HG03103 (cell line): ENCODE results near the gene RAI1.

Experiments
- ATAC-seq: cut with Tn5 transposase; IDR thresholded peaks from one replicate; pipeline ENCODE4 v1.9.1; 2021; ENCODE audit warnings: low read depth; ENCODE audit not compliant: unreplicated experiment

RAI1 gene

DNA sequence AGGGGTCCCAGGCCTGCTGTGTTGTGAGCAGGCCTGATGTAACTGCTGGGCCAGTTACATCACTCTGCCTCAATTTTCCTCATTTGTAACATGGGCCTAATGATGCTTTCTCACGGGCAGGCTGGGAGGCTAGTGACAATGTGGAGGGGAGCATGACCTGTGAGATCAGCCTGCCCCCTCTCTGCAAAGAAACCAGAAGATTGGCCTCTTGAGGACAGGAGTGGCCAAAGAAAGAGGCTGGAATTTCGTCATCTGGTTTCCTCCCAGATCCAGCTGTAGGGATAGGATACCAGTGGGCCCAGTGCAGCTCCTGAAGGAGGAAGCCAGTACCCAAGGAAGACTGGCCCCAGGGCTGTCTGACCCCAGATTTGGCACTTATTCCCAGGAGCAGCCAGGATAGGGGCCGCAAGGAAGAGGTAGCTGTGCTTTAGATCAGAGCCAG is 156.1 kb downstream of the RAI1 start:
- ATAC-seq, result no peak

DNA sequence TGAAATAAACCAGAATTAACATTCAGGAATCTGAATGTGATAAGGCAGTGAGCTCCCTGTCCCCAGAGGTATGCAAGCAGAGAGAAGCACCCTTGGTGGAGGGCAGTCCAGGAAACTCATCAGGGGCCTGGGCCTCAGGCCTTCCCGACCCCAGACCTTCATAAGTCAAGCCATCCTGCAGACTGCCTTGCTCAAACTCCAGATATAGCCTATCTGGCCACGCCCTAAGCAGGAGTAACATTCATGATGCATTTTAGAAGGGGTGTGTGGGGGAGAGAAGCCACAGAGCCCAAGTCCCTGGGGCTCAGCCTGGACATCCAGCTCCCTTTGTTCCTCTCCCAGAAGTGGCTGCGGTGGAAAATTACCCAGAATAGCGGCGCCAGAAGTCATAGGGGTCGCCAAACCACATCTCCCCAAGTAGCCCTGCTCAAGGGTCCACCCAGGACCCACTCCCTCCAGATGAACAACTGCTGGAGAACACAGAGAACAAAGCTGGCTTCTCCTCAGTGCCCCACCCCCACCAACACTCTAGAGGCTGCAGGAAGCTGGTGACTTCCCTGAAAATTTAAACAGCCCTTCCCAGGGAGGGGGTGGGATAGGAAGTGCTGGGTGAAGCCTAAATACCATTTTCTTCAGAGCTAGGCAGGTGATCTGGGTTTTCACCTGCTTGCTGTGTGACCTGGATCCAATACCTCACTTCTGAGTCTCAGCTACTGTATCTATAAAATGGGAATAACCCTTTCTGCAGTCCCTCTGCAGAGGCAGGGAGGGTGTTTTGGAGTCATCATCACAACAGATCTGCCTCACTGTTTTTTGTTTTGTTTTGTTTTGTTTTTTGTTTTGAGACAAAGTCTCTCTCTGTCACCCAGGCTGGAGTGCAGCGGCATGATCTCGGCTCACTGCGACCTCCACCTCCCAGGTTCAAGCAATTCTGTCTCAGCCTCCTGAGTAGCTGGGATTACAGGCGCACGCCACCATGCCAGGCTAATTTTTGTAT is 157.0 kb downstream of the RAI1 start:
- no peak for ATAC-seq

DNA sequence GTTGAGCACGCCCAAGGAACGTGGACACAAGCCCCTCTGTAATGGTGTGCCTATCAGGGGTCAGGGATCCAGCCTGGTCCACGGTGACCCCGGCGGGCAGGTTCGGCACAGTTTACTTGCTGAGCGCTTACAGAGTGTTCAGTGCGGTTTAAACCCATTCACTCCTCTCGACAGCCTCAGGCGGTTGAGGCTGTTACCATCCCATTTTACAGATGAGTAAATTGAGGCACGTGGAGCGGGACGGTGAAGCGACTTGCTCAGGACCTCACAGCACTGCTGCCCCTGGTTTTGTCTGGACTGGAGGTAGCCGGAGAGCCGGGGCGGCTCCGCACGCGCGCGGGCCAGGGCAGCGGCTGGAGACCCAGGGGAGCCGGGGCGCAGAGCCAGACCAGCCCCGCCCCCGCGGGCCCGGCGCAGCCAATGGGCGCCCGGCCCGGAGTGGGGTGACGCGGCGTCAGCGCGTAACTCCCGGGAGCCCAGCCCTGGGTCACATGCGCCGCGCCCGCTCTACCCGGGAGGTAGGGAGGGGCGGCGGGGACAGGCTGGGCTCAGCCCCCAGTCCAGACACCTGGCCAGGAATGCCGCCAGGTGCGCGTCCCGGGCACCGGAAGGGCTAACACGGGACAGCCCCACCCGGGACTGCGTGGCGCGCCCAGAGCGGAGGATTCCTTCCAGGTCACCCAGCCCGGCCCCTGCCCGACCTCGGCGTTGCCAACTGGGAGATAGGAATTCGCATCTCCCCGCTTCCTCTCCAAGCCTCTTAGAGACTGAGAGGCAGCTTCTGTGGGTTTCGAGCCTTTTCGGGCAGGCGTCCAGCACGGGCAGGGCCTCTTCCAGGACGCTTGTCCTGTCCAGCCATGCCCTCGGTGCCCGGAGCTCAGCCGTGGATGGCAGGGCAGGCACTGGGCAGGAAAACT is 158.8 kb downstream of the RAI1 start:
- peak; percentile 48 for ATAC-seq

DNA sequence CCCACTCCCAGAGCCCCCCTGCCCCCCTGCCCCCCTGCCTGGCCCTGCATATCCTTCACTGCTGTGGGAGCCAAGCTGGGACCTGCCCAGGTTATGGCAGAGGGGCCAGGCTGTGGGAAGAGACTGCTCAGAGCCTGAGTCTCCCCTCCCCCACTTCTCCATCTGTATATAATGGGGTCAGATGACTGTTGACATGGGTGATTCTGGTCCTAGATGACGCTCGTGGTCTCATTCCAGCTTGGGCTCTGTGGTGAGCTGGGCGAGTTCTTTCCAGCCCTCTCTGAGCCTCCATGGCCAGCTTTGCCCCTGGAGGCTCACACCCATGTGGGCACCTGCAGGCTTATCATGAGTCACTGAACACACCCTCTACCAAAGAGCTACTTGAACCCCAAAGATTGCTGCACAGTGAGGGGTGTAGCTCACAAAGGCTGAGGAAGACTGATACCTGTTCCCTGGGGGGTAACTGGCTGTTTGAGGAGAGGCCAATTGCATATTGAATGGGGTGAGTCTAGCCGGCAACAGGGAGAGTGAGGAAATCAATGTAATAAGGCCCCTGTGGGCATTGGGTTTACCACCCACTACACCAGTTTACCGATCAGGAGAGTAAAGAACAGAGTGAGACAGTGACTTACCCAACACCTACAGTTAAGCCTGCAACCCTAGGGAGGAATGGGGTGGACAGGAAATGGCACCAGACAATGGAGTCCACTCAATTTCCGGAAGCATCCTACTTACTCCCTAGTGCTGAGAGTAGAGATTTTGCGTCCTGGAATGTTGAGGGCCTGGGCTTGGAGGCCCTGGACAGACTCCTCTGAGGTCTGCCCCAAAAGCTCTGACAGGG is 159.7 kb downstream of the RAI1 start:
- ATAC-seq, result no peak

DNA sequence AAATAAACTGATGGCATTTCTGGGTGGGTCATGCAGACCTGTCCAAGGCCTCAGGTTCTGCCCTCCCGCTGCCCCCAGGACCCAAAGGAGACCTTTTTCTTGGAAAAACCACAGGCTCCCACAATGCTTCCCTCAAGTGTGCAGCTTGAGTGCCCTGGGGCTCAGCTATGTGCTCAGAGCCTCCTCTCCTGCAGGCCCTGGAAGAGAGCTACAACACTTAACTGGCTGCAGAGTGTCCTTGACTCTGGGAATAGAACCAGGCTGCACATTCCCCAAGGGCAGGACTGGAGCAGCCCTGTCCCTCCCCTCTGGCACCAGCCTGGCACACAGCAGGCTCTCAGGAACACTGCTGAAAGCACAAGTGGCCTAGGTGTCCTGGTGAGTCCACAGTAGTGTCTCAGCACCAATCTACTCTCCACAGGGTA is 160.4 kb downstream of the RAI1 start:
- no peak for ATAC-seq

DNA sequence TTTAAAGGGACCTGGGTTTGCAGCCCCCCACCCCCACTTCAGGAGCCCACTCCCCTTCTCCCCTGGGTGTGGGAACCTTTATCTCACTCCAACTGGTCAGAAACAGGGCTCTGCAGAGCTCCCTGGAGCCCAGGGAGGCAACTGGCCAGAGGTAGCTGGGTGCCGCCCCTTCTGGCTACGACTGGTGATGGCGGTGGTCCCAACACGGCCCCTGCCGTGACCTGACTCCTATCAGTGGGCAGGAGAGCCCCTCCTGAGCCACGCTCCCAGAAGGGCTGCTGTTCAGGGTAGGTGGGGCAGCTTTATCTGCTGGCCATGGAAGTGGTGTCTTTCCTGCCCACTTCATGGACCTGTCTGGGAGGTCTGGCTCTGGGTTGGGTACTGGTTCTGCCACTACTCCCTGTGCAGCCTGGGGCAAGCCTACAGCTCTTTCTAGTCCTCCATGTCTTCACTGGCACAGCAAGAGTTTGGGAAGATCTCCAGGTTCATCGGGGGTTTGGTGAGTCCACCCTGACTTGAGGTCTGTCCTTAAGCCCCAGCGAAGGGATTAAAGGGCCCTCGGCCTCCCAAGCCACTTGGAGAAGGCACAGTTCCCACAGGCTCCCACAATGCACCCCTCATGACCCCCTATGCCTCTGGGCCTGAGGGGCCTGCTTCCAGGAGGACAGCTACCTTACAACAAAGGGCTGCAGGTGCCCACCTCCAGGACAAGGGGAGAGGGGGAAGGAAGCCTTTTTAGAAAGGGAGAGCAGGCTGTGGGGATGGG is 161.0 kb downstream of the RAI1 start:
- ATAC-seq, result no peak

DNA sequence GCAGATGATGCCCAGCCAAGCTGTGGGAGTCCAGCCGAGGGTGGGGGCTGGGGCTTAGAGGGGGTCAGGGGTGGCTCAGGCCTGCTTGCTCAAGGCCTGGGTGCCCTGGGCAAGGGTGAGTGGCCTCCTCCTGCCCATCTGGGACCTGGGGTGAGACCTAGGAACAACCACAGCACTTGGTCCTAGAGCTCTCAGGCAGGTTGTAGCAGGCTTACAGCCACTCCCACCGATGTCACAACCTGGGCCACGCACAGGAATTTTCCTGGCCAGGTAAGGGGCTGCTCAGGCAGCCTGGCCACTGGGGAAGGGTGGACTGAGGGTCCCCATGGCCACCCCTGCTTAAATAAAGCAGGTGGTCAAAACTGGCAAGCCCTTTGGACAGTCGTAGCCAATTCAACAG is 161.8 kb downstream of the RAI1 start:
- no peak for ATAC-seq

DNA sequence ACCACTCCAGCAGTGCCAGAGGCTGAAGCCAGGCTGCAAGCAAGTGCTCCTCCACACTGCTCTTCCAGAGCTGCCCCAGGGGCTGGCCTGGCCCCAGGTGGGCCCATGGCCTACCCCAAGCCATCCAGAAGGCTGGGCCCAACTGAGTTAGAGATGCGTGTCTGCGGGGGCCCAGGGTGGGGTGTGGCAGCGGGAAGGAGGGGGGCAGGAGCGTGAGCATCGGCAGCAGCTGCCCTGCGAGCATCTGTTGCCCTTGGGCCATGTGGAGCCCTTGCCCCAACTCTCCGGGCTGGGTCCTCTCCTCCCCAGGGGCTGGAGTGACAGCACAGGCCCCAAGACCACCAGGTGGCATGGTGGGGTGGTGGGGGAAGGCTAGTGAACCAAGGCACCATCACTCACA is 162.8 kb downstream of the RAI1 start:
- ATAC-seq, result no peak

DNA sequence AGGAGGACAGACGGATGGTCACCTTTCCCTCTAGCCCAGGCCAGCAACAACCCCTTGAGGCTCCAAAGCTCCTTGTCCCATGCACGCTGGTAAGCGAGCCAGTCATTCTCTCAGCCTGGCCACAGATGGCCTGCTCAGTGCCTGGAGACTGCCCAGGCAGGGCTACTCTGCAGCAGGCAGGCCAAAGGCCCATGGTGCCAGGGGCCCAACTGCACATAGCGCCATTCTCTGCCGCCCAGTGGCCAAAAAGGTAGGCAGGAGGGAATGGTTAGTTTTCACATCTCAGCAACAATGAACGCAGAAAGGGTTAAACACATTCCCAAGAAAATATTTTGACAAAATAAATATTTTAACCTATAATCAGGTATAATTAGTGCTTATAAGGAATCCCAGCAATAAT is 163.2 kb downstream of the RAI1 start:
- ATAC-seq, result no peak

DNA sequence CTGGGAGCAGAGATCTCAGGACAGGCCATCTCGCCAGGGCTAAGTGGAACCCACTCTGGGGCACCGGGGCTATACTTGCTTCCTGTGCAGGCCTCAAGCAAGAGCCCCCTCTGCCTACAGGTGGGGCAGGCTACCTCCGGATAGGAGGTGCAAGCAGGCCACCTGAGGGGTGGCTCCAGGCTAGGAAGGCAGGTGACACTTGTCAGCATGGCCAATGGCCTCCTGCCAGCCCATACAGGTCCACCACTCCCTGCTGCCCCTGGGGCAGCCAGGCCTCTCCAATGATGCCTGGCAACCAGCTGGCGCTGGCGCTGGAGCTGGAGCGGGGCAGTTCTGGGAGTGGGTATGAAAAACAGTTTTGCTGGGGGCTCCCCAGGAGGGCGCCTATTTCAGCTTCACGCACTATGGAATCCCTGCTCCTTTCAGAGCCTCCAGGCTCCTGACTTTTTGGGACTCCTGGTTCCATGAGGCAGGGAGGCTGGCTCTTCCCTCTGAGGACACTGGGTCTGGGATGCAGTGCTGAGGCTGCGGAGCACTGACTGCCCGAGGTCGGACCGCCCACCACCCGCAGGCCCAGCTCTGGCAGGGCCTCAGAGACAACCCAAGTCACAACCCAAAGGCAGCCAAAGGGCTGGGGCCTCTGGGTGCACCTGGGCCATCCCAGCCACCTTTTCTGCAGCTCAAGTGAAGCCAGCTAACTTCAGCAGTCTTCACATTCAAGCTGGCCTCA is 164.0 kb downstream of the RAI1 start:
- no peak for ATAC-seq

DNA sequence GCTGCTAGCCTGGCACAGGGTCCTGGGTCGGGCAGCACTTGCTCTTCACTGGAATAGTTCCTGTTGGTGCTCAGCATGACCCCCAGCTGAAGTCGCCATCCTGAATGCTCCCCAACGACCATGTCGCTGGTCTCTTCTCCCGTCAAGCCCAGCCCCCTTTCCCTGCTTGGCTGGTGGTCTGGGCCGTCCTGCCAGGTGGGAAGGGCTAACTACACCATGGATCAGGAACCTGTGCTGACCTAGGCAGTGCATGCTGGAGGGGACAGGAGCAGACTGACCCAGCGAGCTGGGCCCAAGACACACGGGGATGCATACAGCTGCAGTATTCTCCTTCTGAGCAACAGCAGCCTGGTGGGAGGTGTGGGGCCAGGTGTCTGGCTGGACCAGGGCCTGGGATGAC is 164.7 kb downstream of the RAI1 start:
- ATAC-seq, result no peak

DNA sequence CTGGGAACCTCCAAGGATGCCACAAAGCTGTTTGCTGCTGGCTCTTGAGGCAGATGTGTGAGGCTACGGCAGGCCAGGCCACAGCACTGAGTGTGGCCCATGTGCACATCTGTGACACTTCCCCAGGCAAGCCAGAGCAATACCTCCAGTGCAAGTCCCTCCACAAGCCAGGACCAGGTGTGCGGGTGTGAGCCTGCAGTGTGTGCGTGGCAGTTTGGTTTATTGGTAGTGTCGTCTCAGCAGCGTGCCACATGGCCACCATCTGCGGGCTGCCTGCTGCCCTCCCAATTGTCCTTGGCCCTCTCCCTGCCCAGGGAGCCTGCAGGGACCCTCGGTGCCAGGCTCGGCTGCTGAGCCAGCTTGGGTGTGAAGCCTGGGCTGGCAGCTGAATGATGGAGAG is 165.4 kb downstream of the RAI1 start:
- ATAC-seq, result no peak

DNA sequence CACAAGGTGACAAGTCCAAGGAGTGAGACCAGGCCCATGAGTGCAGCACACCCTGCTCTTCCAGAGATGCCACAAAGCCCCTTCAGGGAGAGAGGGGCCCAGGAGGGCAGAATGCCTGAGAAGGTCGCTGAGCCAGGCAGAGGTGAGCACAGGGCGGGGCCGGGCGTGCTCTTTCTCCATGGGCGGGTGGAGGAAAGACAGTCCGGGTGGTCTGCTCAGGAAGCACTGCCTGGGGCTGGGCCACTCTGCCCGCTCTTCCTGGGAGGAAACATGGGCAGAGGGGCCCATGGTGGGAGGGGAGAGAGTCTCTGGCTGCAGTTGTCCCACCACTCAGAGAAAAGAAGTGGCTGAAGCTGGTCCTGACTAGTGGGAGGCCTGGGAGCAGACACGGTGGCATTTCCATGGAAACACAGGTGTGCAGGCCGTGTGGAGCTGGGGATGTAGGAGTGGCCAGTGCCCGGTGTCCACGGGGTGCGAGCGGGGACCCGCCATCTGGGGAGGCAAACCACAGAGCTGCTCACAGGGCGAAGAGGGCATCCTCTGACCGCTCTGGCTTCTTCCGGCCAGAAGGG is 165.9 kb downstream of the RAI1 start:
- no peak for ATAC-seq

DNA sequence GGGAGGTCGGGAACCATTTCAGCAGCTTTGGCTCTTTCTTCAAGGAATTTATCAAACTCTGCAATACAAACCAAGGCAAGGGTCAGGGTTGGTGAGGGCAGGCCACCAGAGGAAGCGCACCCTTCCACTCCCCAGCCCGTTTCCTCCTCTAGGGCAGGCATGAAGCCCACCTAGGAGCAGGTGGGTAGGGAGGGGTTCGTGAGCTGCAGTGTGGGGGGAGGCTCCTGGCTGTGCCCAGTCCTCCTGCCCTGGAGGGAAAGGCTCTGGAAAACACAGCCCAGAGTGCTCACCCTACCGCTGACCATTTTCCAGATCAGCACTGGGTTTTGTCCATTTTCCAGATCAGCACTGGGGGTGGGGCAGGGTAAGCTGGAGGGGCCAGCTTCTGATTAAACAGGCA is 166.5 kb downstream of the RAI1 start:
- no peak for ATAC-seq

DNA sequence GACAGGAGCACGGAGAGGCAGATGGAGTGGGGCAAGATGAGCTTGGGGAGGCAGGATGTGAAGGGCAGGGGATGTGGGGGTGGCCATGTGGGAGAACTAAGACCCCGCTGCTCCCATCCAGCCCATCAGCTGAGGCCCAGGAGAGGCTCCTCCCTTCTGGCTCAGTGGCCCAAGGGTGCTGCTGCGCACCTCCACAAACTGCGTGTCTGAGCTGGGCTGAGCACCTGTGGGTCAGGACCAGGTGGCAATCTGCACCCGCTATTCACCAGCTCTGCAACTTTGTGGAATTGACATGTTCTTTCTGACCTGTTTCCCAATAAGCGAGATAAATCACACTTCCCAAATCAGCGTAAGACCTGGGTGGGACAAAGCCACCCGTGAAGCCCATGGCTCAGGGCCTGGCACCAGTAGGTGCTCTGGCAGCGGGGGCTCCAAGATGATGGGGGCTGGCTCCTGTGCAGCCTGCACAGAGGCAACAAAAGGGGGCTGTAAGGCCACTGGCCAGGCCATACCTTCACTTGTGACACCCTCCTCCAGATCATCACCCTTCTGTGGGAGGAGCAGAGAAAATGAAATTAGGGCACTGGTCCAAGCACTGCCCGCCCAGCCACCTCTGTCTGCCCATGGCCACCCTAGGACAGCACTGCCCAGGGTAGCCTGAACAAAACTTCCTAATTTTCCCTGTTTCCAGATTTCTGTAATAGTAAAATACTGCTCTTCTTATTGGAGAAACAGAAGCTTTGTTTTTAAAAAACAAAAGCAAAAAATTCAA is 167.2 kb downstream of the RAI1 start:
- no peak for ATAC-seq

DNA sequence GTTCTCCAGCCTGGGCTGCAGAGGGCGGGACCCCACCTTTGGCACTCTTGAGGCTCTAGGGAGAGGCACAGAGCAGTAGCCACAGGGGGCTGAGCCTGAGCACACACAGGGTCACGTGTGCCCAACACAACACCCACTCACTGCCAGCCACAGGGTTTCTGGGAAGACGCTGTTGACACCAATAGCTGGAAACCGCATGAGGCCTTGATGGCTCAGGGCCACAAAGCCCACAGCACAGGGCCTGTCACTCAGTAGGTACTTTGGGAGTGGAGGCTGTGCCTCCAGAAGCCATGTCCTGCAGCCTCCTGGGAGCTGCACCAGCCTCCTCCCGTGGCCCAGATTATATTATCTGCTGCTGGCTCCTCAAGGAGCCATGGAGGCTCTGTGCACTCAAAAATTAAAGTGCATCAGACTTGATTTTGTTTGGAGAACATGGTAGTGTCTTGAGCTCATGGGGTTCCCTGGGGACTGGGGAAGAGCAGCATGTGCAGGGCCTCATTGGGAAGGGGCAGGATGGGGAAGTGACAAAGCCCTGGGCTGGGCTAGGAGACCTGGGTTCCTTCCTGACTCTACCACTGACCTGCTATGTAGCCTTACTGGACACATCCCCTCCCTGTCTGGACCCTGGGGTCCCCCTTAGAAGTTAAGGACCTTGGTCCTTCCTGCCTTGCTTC is 168.0 kb downstream of the RAI1 start:
- ATAC-seq, result no peak

DNA sequence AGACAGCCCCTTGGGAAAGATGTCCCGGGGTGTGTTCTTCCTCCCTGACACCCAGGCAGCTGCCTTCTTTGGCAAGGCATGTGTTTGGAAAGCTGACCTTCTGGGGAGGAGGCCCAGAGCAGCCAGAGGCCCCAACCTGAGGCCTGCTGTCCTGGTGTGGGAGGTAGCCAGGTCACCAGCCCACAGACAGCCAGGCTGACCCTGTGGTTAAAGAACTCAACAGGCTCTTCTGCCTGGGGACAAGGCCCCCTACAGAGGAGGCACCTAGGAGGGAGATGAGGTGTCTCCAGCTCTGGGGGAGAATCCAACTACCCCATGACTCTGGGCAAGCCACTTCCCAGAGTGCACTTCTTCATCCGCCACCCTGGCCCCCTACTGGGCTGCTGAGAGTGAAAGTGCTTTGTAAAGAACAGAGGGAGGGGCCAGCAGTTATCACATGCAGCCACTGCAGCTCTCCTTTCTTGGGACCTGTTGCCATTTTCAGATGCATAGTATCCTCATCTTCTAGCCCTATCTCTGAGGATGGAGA is 168.7 kb downstream of the RAI1 start:
- no peak for ATAC-seq
